B cell (primary cell): ENCODE measurements around the gene RUFY3. TPM values are rescaled to one million over a fixed set of nuclear protein-coding genes. Genes with fewer than 3 reads are reported as not detected.

Source experiments
- ATAC-seq: fragments of 200-7000 bp; cut with Tn5 transposase; one replicate; pipeline ENCODE4 v1.10.0; 2021; ENCODE audit warnings: low read depth, mild to moderate bottlenecking, moderate number of reproducible peaks, moderate library complexity
- CTCF ChIA-PET: fragments of 350-600 bp; sonication (Branson Sonifier 250); formaldehyde crosslinking; loops from one replicate; lab custom pipeline; 2021; ENCODE audit warnings: antibody characterized with exemption, inconsistent platforms; lab: Charles Lee
- POLR2A ChIA-PET: fragments of 350-600 bp; sonication (Branson Sonifier 250); formaldehyde crosslinking; loops from one replicate; lab custom pipeline; 2021; ENCODE audit warnings: antibody characterized with exemption; lab: Charles Lee
- DNase-seq: peaks from one replicate; pipeline ENCODE4 v3.0.0; 2013
- H2AFZ ChIP-seq: 2 replicates; pipeline ENCODE4 v1.6.1; 2012; ENCODE audit warnings: mild to moderate bottlenecking, low read depth, low read length; ENCODE audit not compliant: insufficient read depth, poor library complexity, severe bottlenecking
- H3K27ac ChIP-seq, 2 donors: 1 replicate in 1 of 2; 2 replicates in 1 of 2; pipeline ENCODE4 v1.5.1; 2012 to 2013; ENCODE audit warnings: low read length in 2 of 2, mild to moderate bottlenecking in 2 of 2, moderate library complexity in 1 of 2
- H3K27me3 ChIP-seq, 4 experiments: fragments of 200-600 bp in 1 of 4; sonication (generic) in 1 of 4; replicated peaks in 1 of 4; 1 replicate in 2 of 4; 2 replicates in 2 of 4; pipeline versions ENCODE4 v1.6.1 to v1.7.0; 2013 to 2016; ENCODE audit warnings: low read length in 3 of 4, mild to moderate bottlenecking in 2 of 4, mixed read lengths in 1 of 4, moderate library complexity in 1 of 4; ENCODE audit not compliant: insufficient read depth in 4 of 4, control insufficient read depth in 3 of 4; ENCODE audit errors: control extremely low read depth in 1 of 4
- H3K36me3 ChIP-seq, 2 experiments: replicated peaks in 1 of 2; 1 replicate in 1 of 2; 2 replicates in 1 of 2; pipeline versions ENCODE4 v1.6.1 to v1.7.1; 2013; ENCODE audit warnings: low read length in 1 of 2; ENCODE audit not compliant: insufficient read depth in 2 of 2, control insufficient read depth in 1 of 2; ENCODE audit errors: control extremely low read depth in 1 of 2, extremely low read depth in 1 of 2
- H3K4me1 ChIP-seq, 2 donors: fragments of 200-600 bp in 1 of 2; sonication (generic) in 1 of 2; 1 replicate in 1 of 2; 2 replicates in 1 of 2; pipeline versions ENCODE4 v1.5.1 to v1.6.1; 2013 to 2017; ENCODE audit warnings: low read length in 2 of 2; ENCODE audit not compliant: control insufficient read depth in 2 of 2, insufficient read depth in 2 of 2
- H3K4me2 ChIP-seq: replicated peaks from 2 replicates; pipeline ENCODE3; 2012; ENCODE audit warnings: mild to moderate bottlenecking, low read depth, low read length; ENCODE audit not compliant: poor library complexity, severe bottlenecking
- H3K4me3 ChIP-seq, 5 experiments: fragments of 200-600 bp in 1 of 5; sonication (generic) in 1 of 5; 1 replicate in 3 of 5; 2 replicates in 2 of 5; pipeline versions ENCODE4 v1.5.1 to v1.7.0; 2011 to 2016; ENCODE audit warnings: low read length in 4 of 5, mild to moderate bottlenecking in 4 of 5, low read depth in 2 of 5, control low read depth in 1 of 5, moderate library complexity in 1 of 5; ENCODE audit not compliant: insufficient read depth in 1 of 5; ENCODE audit errors: control extremely low read depth in 1 of 5, extremely low read depth in 1 of 5
- H3K79me2 ChIP-seq: fragments of 200-600 bp; sonication (generic); one replicate; pipeline ENCODE4 v1.6.0; 2016; ENCODE audit warnings: low read length; ENCODE audit not compliant: control insufficient read depth, insufficient read depth
- H3K9ac ChIP-seq: fragments of 200-600 bp; sonication (generic); 2 replicates; pipeline ENCODE4 v1.6.1; 2017; ENCODE audit warnings: mild to moderate bottlenecking, low read length, moderate library complexity
- H3K9me3 ChIP-seq, 3 donors: one replicate each; pipeline versions ENCODE4 v1.6.1 to v1.7.1; 2013; ENCODE audit warnings: low read length in 2 of 3; ENCODE audit not compliant: control insufficient read depth in 2 of 3, insufficient read depth in 1 of 3; ENCODE audit errors: control extremely low read depth in 1 of 3
- H4K20me1 ChIP-seq: 2 replicates; pipeline ENCODE4 v1.6.0; 2012; ENCODE audit warnings: mild to moderate bottlenecking, low read length; ENCODE audit not compliant: insufficient read depth, control insufficient read depth, poor library complexity, severe bottlenecking
- H3K27ac Mint-ChIP-seq: one replicate; pipeline ENCODE4 v1.8.0; 2021; ENCODE audit warnings: mixed read lengths
- H3K27me3 Mint-ChIP-seq: one replicate; pipeline ENCODE4 v1.8.0; 2021; ENCODE audit warnings: mixed read lengths
- H3K4me1 Mint-ChIP-seq: one replicate; pipeline ENCODE4 v1.8.0; 2021; ENCODE audit warnings: mixed read lengths
- H3K4me3 Mint-ChIP-seq: one replicate; pipeline ENCODE4 v1.8.0; 2021; ENCODE audit warnings: mixed read lengths
- H3K9me3 Mint-ChIP-seq: one replicate; pipeline ENCODE4 v1.8.0; 2022; ENCODE audit warnings: mixed read lengths; ENCODE audit not compliant: insufficient read depth
- CTCF ChIP-seq: fragments of 200-600 bp; IDR thresholded peaks from one replicate; pipeline ENCODE4 v1.8.0; 2022; ENCODE audit warnings: antibody characterized with exemption, mild to moderate bottlenecking
- EZH2 ChIP-seq: IDR thresholded peaks from 2 replicates; pipeline ENCODE4 v1.6.1; 2012; ENCODE audit warnings: borderline replicate concordance, low read depth, mild to moderate bottlenecking, moderate library complexity, low read length; ENCODE audit not compliant: insufficient read depth, poor library complexity, severe bottlenecking
- WGBS: methylation state at CpG from one replicate; pipeline ENCODE4 v1.1.5; 2013; ENCODE audit warnings: missing lambda C conversion rate; ENCODE audit not compliant: insufficient coverage; 5-methylcytosine and 5-hydroxymethylcytosine counted together
- intact Hi-C: fragments of 100-400 bp; cut with micrococcal nuclease; formaldehyde crosslinking; loops from one replicate; pipeline ENCODE4 v1.10.0; 2022
- polyA plus RNA-seq: library from polyadenylated mRNA; depleted of rRNA; stranded (reverse); fragments of >200 nt; gene quantifications from 2 replicates; pipeline ENCODE4 v1.2.3, GENCODE V29; 2012
- total RNA-seq, 2 donors: library from RNA; stranded (reverse); fragments of 120-200 nt in 1 of 2; gene quantifications; 1 replicate in 1 of 2; 2 replicates in 1 of 2; pipeline versions ENCODE4 v1.2.3 to v1.2.4, GENCODE V29; 2013 to 2022

Gene RUFY3
- total and polyA plus RNA-seq, 2 donors (not counting 1 experiment from before 2014, with no cell fraction given) = 26.1 to 74.1 TPM

- H3K27me3 ChIP-seq = no peaks in the 10 kb centered on the region
Observed at GRCh38 chr4:70818921-70819320, 97.2 kb downstream of the RUFY3 start.

GRCh38 chr4:70829015-70829414, 107.3 kb downstream of the RUFY3 start:
- POLR2A ChIA-PET = no interaction called here
- intact Hi-C loops = no loop called here

More at GRCh38 chr4:70818921-70819320, 97.2 kb downstream of the RUFY3 start:
- no peak overlapping the region for H3K27ac Mint-ChIP-seq
- H4K20me1 ChIP-seq = no peaks in the 10 kb centered on the region
- no peak overlapping the region for H3K9ac ChIP-seq
- no peak overlapping the region for H3K4me3 Mint-ChIP-seq
- H3K36me3 ChIP-seq = peaks cover 0 to 37% of the 10 kb centered on the region in 2 experiments
- no peaks in the 10 kb centered on the region for H3K27me3 Mint-ChIP-seq
- no peak overlapping the region for H3K4me3 ChIP-seq
- WGBS = 83% methylated on average over 2 of the region's 3 CpGs
- H3K4me2 ChIP-seq = no peak overlapping the region
- no peaks in the 10 kb centered on the region for H3K9me3 Mint-ChIP-seq
- intact Hi-C loops = no loop called here
- no peak for ATAC-seq
- ChIA-PET POLR2A (no interaction called here), CTCF (interaction anchor here (1.4 to 2.0 kb wide), 3 partner anchors 83 to 167 kb away, joined by 3 to 5 read pairs (median 4); partner anchors contain the start of gene MOB1B)
- peaks cover 17% of the 10 kb centered on the region for H3K4me1 Mint-ChIP-seq
- no peaks in the 10 kb centered on the region for H3K79me2 ChIP-seq
- TF ChIP-seq CTCF = no peak
- no peak for TF ChIP-seq EZH2
- no peaks in the 10 kb centered on the region for H3K9me3 ChIP-seq
- DNase-seq = no peak
- no peak overlapping the region for H2AFZ ChIP-seq
- H3K4me1 ChIP-seq = peaks cover 3 to 8% of the 10 kb centered on the region in 2 donors
- H3K27ac ChIP-seq = no peak overlapping the region

More at GRCh38 chr4:70829015-70829414, 107.3 kb downstream of the RUFY3 start:
- ATAC-seq (no peak), DNase-seq (no peak)
- no peak overlapping the region for H3K9ac ChIP-seq
- H3K79me2 ChIP-seq = peaks cover 18% of the 10 kb centered on the region
- H3K9me3 ChIP-seq = no peaks in the 10 kb centered on the region
- no peaks in the 10 kb centered on the region for H3K4me1 ChIP-seq
- Mint-ChIP-seq H3K27ac (no peak overlapping the region), H3K27me3 (no peaks in the 10 kb centered on the region), H3K4me1 (no peaks in the 10 kb centered on the region), H3K9me3 (no peaks in the 10 kb centered on the region), H3K4me3 (no peak overlapping the region)
- no peak overlapping the region for H3K4me3 ChIP-seq
- H4K20me1 ChIP-seq = peaks cover 7% of the 10 kb centered on the region
- no peaks in the 10 kb centered on the region for H3K27me3 ChIP-seq
- no peak overlapping the region for H2AFZ ChIP-seq
- H3K36me3 ChIP-seq = peaks cover 11 to 74% of the 10 kb centered on the region in 2 experiments
- WGBS = 100% methylated on average over 1 of the region's 3 CpGs
- CTCF ChIA-PET = interaction anchor here (1.1 kb wide), 1 partner anchor 181 kb away, joined by 4 read pairs; no protein-coding TSS in a partner anchor
- no peak overlapping the region for H3K4me2 ChIP-seq
- no peak overlapping the region for H3K27ac ChIP-seq
- TF ChIP-seq CTCF = no peak
- TF ChIP-seq EZH2 = no peak
